Tibial nerve (tissue), 3 donors: ENCODE results near the gene STX8.

Experiments
- CTCF ChIP-seq, 5 experiments: fragments of 200-600 bp in 3 of 5; fragments of 450-650 bp in 2 of 5; sonication (generic) in 3 of 5; IDR thresholded peaks; one replicate each; pipeline ENCODE4 v1.5.1; 2016 to 2019; ENCODE audit warnings: antibody characterized with exemption in 5 of 5, mild to moderate bottlenecking in 3 of 5, moderate library complexity in 2 of 5
- POLR2A ChIP-seq, 2 donors: fragments of 450-650 bp; IDR thresholded peaks; one replicate each; pipeline ENCODE4 v1.6.1; 2017; ENCODE audit warnings: antibody characterized with exemption in 2 of 2, mild to moderate bottlenecking in 2 of 2, moderate library complexity in 2 of 2

- no peak for TF ChIP-seq POLR2A (IDR thresholded peaks at IDR 0.05)
- no peak for TF ChIP-seq CTCF (IDR thresholded peaks at IDR 0.05)
Observed at GRCh38 chr17:9254841-9255240, 320.8 kb downstream of the STX8 start.
